GM21786 (cell line): Measurements from ENCODE around the gene VCAN.

Experiments used
- ATAC-seq: cut with Tn5 transposase; IDR thresholded peaks from one replicate; pipeline ENCODE4 v1.9.1; 2021; ENCODE audit not compliant: unreplicated experiment

The VCAN gene

DNA sequence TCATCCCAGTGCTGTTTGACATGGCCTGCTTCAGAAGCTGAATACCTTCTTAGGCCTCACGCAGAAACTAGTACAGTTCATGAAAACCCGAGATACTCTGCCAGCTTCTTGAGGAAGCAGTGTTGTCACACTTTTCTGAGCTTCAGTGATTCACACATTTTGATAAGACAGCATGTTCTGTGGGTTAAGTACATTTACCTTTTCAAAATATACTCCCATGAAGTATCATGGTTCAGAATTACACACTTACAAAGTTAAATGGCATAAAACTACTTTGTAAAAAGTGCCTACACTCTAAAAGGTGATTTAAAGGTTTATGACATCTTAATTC is 56.9 kb downstream of the VCAN start:
- no peak for ATAC-seq

DNA sequence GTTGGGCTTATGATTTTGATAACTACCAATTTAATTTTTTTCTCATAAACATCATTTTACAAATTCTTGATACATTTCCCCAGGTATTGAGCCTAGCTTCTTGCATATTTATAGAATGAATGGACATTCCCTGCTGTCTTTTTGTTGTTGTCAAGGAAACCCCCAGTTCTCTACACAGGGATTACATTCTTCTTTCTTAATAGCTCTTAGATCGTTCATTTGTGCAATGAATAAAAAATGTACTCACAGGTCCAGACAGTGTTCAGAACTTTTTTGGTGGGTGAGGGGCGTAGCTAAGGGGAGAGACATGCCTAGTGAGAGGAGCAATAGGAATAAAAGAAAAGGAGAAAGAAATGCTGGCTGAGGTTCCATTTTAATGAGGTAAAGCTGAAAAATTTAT is 58.6 kb downstream of the VCAN start:
- ATAC-seq: no peak

DNA sequence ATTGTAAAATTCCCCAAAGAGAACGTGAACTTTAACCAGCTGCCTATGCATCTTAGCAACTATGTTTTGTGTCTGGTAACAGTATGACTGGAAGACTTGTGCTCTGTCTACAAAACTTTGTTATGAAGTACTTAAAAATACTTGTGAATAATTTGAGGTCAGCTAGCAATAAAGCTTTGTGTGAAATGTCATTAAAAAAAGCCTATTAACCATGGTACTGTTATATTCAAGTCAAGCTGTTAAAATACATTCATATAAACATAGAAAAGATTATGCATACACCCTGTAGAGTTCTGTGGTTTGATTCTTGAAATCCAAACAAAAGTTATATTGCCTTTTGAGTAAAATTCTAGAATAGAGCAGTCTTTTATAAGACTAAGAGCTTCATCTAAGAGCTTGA is 60.1 kb downstream of the VCAN start:
- no peak for ATAC-seq

DNA sequence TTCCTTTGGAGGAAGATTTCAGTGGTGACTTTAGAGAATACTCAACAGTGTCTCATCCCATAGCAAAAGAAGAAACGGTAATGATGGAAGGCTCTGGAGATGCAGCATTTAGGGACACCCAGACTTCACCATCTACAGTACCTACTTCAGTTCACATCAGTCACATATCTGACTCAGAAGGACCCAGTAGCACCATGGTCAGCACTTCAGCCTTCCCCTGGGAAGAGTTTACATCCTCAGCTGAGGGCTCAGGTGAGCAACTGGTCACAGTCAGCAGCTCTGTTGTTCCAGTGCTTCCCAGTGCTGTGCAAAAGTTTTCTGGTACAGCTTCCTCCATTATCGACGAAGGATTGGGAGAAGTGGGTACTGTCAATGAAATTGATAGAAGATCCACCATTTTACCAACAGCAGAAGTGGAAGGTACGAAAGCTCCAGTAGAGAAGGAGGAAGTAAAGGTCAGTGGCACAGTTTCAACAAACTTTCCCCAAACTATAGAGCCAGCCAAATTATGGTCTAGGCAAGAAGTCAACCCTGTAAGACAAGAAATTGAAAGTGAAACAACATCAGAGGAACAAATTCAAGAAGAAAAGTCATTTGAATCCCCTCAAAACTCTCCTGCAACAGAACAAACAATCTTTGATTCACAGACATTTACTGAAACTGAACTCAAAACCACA is 67.4 kb downstream of the VCAN start:
- ATAC-seq: peak; percentile 78

DNA sequence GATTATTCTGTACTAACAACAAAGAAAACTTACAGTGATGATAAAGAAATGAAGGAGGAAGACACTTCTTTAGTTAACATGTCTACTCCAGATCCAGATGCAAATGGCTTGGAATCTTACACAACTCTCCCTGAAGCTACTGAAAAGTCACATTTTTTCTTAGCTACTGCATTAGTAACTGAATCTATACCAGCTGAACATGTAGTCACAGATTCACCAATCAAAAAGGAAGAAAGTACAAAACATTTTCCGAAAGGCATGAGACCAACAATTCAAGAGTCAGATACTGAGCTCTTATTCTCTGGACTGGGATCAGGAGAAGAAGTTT is 67.9 kb downstream of the VCAN start:
- no peak for ATAC-seq

DNA sequence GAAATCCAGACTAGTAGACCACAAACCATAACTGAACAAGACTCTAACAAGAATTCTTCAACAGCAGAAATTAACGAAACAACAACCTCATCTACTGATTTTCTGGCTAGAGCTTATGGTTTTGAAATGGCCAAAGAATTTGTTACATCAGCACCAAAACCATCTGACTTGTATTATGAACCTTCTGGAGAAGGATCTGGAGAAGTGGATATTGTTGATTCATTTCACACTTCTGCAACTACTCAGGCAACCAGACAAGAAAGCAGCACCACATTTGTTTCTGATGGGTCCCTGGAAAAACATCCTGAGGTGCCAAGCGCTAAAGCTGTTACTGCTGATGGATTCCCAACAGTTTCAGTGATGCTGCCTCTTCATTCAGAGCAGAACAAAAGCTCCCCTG is 68.6 kb downstream of the VCAN start:
- no peak for ATAC-seq

DNA sequence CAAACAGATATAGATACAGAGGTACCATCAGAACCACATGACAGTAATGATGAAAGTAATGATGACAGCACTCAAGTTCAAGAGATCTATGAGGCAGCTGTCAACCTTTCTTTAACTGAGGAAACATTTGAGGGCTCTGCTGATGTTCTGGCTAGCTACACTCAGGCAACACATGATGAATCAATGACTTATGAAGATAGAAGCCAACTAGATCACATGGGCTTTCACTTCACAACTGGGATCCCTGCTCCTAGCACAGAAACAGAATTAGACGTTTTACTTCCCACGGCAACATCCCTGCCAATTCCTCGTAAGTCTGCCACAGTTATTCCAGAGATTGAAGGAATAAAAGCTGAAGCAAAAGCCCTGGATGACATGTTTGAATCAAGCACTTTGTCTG is 69.2 kb downstream of the VCAN start:
- ATAC-seq: no peak

DNA sequence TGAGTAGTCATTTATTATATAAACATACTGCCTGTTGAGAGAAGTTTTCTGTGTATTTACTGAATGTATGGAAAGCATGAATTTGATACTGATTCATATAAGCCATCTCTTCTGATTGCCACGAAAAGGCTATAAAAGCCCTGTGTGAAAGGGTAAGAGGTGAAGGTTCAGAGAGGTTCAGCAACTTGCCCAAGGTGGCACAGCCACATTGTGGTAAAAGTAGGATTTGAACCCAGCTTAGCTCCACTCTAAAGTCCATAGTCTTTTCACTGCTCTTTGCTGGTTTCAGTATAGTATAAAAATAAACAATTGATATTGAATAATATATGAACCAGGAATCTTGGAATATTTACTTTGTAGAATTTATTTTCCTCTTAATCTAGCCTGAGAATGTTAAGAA is 71.3 kb downstream of the VCAN start:
- ATAC-seq: no peak

DNA sequence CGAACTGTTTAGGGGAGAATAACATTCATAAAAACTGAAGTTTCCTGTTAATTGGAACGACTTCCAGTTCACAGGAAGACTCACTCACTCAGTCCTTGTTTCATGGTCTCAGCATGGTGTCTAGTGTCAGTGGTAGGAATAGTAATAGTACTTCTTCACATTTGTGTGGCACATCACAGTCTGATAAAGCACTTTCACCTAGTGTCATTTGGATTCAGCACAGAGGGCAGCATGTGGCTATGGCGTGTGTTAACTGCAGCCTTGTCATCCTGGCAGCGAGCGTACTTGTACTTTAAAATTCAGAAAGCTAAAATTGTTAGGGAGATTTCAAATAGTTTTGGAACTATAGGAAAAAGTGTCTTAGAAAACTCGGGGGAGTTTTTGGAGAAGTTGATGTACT is 72.4 kb downstream of the VCAN start:
- ATAC-seq: no peak

DNA sequence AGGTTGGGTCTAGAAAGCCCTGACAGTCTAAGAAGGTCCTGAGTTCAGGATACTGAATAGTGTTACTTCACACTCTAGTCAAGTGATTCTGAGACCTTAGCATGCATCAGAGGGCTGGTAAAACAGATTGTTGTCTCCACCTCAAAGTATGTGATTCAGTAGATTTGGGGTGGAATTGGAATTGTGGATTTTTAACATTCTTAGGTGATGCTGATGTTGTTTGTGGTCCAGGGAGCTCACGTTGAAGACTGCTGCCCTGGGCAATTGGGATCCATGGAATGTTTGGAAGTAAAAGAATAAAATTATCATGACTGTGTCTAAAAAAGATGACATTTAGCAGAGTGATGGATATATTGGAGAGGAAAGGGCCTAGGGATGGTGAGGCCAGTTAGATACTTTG is 75.6 kb downstream of the VCAN start:
- no peak for ATAC-seq

DNA sequence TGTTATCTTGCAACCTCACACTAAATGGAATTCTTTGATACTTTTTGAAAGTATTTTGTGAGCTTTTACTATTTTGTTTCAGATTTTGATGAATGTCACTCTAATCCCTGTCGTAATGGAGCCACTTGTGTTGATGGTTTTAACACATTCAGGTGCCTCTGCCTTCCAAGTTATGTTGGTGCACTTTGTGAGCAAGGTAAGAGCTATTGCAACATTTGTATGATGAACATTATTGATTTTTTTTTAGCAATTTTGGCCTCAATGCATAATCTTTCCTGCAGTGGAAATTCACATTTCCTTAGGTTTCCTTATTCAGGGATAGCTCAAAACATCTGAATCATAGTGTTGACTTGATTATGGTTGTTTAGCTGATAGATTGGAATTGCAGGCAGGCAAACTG is 76.3 kb downstream of the VCAN start:
- ATAC-seq: no peak

DNA sequence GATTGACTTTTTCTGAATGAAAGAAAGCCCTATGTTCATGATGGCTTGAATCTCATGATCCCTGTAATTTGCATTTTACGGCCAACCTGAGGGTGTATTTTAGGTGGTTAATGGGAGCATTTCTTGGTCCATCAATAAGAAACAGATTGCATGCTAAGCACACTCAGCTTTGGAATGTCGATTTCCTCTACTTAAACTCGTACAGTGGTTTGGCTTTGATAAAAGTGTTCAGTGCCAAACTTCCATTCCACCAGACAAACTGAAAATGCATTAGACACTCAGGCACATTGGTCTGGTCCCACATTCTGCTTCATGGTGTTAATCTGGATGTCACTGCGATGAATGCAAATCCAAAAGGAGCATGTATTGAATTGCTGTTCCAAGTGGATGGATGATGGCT is 77.0 kb downstream of the VCAN start:
- no peak for ATAC-seq

DNA sequence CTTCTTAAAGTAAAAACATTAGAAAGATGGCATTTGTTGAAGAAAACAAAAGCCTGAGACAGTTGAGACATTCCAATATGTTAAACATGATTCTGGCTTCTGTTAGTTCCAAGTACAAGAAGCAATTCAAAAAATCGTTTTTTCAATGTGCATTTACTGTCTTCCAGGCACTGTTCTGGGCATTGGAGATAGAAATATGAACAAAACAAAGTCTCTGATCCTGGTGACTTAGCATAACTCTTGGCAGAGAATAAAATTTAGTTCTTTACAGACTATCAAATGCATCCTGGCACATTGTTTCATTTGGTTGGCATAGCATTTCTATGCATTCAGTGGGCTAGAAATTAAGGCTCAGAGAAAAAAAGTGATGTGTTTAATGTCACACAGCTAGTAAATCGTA is 77.5 kb downstream of the VCAN start:
- no peak for ATAC-seq

DNA sequence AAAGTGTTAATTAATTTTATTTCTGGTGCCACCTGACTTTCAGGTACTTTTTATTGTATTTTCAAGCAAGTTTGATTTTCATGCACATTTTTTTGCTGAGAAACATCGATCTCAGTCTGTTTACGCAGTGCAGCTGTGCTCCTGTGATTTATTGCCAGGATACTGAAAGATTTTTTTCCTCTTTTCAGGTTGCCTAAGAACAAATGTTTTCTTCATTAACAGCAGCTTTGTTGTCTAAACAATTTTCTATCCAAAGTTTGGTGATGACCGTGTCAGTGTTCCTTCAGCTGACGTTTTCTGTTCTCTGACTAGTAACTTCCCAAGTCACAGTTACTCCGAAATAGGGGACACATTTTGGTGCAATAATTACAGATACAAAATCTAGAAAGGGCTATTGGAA is 78.1 kb downstream of the VCAN start:
- no peak for ATAC-seq

DNA sequence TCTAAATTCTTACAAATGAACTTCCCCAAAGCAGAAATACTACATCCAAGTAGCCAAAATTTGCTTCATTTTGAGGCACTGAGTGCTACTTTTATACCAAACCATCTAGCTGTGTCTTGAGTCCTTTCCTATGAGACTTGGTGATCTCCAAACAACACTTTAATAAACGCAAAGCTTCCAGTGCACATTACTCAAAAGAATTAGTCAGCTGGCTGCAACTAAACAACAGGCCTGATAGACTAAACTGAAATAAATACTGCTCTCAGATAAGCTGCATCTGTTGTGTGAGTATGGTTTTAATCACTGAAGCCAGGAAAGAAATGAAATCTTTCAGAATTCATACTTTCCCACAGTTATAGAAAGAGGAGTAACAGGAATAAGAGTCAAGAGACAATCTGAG is 80.3 kb downstream of the VCAN start:
- no peak for ATAC-seq

DNA sequence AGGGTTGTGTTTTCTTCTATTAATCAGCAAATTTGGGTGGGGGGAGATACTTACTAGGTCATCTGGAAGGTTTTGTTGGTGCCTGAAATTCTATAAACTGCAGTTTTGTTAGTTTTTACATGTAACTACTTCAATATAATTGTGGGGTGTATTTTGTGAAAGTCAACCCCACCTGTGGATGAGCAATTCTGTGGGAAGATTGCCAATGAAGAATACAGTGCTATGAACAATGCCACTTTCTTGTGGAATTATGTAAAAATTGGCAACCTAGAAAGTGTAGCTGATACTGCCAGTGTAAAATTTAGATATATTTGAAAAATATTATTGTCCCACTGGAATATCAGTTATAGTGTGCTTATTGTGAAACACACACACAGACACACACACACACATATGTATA is 80.7 kb downstream of the VCAN start:
- no peak for ATAC-seq

DNA sequence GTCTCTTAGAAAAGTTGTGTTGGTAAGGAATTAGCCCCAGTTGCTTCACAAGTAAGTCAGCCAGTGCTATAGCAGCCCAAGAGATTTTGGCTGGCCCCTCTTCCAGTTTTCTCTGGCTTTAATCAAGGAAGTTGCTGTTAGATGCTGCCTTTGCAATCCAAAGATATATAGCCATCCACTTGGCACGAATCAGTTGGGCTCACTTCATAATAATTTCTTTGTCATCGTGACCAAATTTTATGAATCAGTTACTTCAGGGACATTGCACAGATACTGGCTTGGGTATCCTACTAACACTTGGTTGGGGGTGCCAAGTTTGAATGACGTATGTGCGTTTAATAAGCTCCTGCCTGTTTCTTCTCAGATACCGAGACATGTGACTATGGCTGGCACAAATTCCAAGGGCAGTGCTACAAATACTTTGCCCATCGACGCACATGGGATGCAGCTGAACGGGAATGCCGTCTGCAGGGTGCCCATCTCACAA is 81.5 kb downstream of the VCAN start:
- no peak for ATAC-seq

DNA sequence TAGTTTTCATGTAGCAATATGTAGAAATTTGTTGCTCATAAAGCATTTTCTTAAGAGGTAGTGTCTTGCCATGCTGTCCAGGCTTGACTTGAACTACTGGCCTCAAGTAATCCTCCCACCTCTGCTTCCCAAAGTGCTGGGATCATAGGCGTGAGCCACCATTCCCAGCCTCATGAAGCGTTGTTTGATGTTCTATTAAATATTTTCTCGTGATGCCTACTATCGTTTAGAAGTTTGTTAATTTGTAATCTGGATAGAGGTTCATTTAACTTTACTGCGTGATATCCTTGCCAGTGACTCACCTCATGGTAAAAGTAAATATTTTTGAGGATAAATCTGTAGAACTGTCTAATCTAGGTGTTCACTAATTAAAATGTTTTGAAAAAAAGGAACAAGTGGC is 82.6 kb downstream of the VCAN start:
- no peak for ATAC-seq

DNA sequence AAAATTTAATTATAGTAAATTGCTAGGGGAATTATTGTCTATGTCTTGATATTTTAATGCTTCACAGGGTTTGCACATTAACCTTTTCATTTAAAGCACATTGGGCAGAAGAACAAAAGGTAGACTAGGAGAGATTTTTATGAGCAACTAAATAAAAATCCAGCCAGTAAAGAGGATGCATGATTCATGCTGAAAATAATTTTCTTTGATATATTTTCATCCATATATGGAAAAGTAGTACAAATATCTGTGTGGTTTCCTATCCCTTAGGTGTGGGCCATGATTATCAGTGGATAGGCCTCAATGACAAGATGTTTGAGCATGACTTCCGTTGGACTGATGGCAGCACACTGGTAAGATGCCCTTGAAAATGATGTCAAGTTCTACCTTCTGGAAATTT is 83.1 kb downstream of the VCAN start:
- no peak for ATAC-seq

DNA sequence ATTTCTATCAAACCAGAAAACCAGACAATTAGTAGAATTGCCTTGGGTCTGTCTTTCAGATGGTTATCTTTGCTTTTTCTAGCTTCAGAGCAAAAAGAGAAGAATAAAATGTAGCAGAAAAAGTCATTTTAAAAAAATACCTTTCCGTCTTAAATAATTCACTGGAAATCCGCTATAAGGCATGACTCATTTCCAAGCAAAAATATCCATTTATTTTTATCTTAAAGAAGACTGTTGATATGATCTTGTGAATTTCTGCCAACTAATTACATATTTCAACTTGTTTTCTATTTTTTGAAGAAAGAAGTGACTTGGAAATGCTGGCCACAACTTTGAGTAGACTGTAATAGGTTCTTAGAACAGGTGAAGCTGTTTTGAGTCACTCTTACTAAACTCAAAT is 83.7 kb downstream of the VCAN start:
- ATAC-seq: no peak

DNA sequence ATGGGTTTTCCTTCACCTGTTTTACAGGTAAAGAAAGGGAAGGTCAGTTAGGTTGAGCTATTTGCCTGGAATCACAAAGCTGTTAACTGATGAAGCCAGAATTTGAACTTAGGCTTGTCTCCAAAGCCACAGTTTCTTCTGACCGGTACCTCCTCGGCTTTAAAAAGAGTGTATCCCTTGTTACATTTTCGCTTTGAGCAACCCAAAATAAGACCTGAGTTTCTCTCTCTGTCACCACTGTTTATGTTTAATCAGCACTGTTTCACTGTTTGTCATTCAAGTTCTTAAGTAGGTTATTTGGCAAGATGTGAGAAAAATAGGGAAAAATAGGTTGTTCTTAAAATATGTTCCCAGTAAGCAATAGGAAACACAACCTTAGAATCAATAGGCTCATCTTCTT is 84.6 kb downstream of the VCAN start:
- peak; percentile 65 for ATAC-seq

DNA sequence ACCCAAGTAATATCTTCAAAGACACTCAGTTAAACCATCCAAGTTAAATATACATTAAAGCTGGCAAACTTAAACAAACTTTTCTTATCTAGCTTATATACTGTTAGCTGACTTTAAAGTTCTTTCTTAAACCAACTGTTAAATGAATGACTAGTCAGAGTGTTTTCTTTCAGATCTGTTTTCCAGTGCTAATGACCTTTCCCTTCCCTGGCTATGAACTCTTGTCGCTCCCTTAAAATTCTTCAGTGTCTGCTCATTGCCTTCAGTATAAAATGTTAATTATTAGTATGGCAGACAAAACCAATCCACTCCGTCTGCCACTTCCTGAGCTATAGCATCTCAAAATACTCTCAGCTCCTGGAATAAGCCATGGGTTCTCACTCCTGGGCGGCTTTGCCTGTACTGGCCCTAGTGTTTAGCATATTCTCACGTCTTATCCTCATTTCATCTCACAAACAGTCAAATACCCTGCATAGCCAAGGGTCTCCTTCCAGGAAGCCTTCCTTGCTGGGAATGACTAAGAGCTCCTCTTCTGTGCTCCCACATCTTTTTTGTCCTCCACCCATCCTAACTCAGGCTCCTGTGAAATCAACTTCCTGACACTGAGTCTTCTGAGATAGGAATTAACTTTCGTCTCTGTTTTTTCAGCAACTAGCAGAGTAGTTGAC is 87.7 kb downstream of the VCAN start:
- no peak for ATAC-seq

DNA sequence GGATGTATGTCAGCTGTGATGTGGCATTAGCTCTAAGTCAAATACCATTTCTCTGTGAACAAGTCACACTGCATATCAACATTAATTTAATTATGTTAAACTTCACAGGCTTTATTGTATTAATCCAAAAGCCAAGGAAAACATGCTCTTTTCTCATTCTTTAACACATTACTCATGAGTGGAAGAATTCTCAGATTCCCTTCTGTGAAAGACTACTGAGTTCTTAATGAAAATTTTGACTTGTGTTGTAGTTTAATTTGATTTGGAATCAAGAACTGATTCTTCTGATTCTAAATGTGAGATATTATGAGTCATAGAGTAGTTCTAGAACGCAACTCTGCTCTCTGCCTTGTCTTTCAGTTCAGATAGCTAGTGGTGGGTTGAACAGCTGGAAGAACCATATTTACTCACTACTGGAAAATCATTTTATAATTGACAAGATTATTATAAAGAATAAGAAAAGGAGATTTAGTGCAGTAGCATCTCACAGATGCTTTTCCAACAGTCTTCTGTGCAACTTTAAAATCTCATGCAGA is 90.6 kb downstream of the VCAN start:
- ATAC-seq: no peak
